Measurements from ENCODE around the gene MARCHF10. TPM values are rescaled to one million over a fixed set of nuclear protein-coding genes. Genes with fewer than 3 reads are reported as not detected.

Gene MARCHF10
- total RNA-seq, 1 donor from 2014 or later: 1.3 TPM

GRCh38 chr17:62801553-62802114 lies 6.5 kb downstream of the MARCHF10 start:
- no peak for TF ChIP-seq CTCF (IDR thresholded peaks at IDR 0.05; ENCODE audit: insufficient read depth, low read length, poor library complexity, severe bottlenecking)
- no peak for DNase-seq (ENCODE audit: low read depth)
- no peaks in the 10 kb centered on the region for H3K27me3 ChIP-seq (ENCODE audit: control insufficient read depth, insufficient read depth, low read length)
- no peak overlapping the region for H3K4me3 ChIP-seq (ENCODE audit: low read depth, low read length)
- no peaks in the 10 kb centered on the region for H3K36me3 ChIP-seq (ENCODE audit: control insufficient read depth, insufficient read depth, low read length)

DNA sequence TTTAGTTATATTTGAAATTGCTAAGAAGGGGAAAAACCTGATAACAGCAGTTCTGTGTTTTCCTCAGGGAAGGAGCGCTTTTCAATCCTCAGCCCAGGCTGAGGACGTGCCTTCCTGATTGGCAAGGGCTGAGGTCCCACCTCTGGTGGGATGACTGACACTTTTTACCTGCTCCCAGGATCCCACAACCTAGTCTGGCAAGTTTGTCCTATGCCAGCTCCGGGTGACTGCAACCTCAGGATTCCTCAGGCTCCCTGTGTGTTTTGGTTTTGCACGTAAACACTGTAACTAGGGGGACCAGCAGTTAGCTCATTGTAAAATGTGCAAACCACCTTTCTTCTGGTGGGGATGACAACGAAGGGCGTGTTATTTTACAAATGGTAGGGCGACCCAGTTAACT lies 7.5 kb downstream of the MARCHF10 start:
- Histone ChIP-seq H3K36me3 (ENCODE audit: control insufficient read depth, insufficient read depth, low read length) (no peaks in the 10 kb centered on the region), H3K27me3 (ENCODE audit: control insufficient read depth, insufficient read depth, low read length) (no peaks in the 10 kb centered on the region), H3K4me3 (ENCODE audit: low read depth, low read length) (no peak overlapping the region)
- no peak for DNase-seq (ENCODE audit: low read depth)
- TF ChIP-seq CTCF (IDR thresholded peaks at IDR 0.05; ENCODE audit: insufficient read depth, low read length, poor library complexity, severe bottlenecking): no peak

- no peaks in the 10 kb centered on the region for H3K27me3 ChIP-seq (ENCODE audit: control insufficient read depth, insufficient read depth, low read length)
- no peaks in the 10 kb centered on the region for H3K36me3 ChIP-seq (ENCODE audit: control insufficient read depth, insufficient read depth, low read length)
- TF ChIP-seq CTCF (IDR thresholded peaks at IDR 0.05; ENCODE audit: insufficient read depth, low read length, poor library complexity, severe bottlenecking): no peak
- H3K4me3 ChIP-seq (ENCODE audit: low read depth, low read length): no peak overlapping the region
- DNase-seq (ENCODE audit: low read depth): no peak
These were observed 10.2 kb downstream of the MARCHF10 start for GRCh38 chr17:62797959-62798358.

GRCh38 chr17:62796291-62796690 lies 11.8 kb downstream of the MARCHF10 start:
- no peak overlapping the region for H3K4me3 ChIP-seq (ENCODE audit: low read depth, low read length)
- H3K36me3 ChIP-seq (ENCODE audit: control insufficient read depth, insufficient read depth, low read length): no peaks in the 10 kb centered on the region
- DNase-seq (ENCODE audit: low read depth): no peak
- H3K27me3 ChIP-seq (ENCODE audit: control insufficient read depth, insufficient read depth, low read length): no peaks in the 10 kb centered on the region
- TF ChIP-seq CTCF (IDR thresholded peaks at IDR 0.05; ENCODE audit: insufficient read depth, low read length, poor library complexity, severe bottlenecking): no peak

GRCh38 chr17:62794666-62794971 lies 13.5 kb downstream of the MARCHF10 start:
- TF ChIP-seq CTCF (IDR thresholded peaks at IDR 0.05; ENCODE audit: insufficient read depth, low read length, poor library complexity, severe bottlenecking): no peak

DNA sequence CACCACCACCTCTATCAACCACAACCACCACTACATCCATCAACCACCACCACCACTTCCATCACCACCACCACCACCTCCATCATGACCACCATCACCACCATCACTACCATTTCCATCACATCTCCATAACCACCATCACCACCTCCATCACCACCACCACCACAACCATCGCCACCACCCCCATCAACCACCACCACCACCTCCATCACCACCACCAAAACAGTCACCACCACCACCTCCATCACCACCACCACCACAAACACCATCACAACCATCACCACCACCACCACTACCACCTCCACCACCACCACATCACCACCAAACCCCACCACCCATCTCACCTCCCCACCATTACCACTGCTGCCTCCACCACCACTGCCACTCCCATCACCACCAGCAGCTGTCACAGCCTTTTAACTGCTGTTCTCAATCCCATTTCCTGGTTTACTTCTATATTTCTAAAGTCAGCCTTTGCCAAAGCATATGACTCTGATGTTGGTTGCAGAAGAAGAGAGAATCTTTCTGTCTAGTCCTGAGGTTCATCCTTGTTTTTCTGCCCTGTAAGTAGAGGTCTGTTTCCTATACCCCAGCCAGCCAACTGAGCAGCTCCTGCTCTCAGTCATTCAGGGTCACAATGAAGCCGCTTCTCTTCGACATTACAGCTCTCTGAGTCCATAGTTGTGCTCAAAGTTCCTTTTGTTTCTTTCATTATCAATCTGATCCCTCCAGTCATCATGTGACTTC lies 14.0 kb downstream of the MARCHF10 start:
- Histone ChIP-seq H3K27me3 (ENCODE audit: control insufficient read depth, insufficient read depth, low read length) (no peaks in the 10 kb centered on the region), H3K36me3 (ENCODE audit: control insufficient read depth, insufficient read depth, low read length) (no peaks in the 10 kb centered on the region), H3K4me3 (ENCODE audit: low read depth, low read length) (no peak overlapping the region)
- no peak for DNase-seq (ENCODE audit: low read depth)
- no peak for TF ChIP-seq CTCF (IDR thresholded peaks at IDR 0.05; ENCODE audit: insufficient read depth, low read length, poor library complexity, severe bottlenecking)

More at GRCh38 chr17:62794666-62794971, 13.5 kb downstream of the MARCHF10 start:
- no peaks in the 10 kb centered on the region for H3K27me3 ChIP-seq (ENCODE audit: control insufficient read depth, insufficient read depth, low read length)
- no peaks in the 10 kb centered on the region for H3K36me3 ChIP-seq (ENCODE audit: control insufficient read depth, insufficient read depth, low read length)
- H3K4me3 ChIP-seq (ENCODE audit: low read depth, low read length): no peak overlapping the region
- no peak for DNase-seq (ENCODE audit: low read depth)

Data from kidney epithelial cell (primary cell).